Measurements from ENCODE around the gene LZTR1. TPM values are rescaled to one million over a fixed set of nuclear protein-coding genes. Genes with fewer than 3 reads are reported as not detected.

The LZTR1 gene
- total and polyA plus RNA-seq, 4 donors, result 7.9 to 32.5 (median 13.2) TPM

DNA sequence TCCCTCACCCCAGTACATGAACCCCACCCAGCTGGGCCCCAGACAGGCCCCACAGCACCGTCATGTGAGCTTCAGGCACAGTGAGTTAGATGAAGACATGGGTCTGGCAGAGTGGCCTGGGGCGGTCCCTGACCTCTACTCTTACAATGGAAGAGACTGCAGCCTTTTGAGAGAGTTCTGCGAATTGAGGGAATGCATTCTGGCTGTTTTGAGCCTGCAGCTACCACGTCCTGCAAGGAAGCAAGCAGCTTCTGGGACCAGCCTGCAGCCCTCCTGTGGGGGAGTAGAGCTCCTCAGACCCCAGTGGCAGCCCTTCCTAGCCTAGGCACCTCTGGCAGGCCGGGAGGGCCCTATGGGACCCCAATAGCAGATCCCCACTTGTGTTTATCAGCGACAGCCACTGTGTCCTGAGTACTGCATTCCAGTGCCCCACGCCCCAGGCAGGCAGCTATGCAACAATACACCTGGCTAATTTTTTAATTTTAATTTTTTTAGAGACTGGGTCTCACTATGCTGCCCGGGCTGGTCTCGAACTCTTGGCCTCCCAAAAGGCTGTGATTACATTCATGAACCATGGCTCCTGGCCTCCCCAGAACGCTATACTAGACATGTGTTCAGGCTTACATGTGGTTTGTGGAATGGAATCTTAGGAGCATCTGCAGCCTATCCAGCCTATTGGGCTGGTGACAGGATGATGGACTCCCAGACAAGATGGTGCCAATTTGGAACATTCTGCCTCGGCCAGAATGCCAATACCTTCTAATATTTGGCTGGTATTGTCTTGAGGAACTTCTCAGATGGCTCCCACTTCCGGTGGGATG lies 51.0 kb downstream of the LZTR1 start:
- Histone ChIP-seq H3K27ac (ENCODE audit: low read depth in 1 of 2, low read length in 2 of 2) (no peak overlapping the region), H3K36me3 (ENCODE audit: control insufficient read depth in 4 of 4, insufficient read depth in 3 of 4, low read depth in 1 of 4, low read length in 3 of 4) (no peaks in the 10 kb centered on the region), H3K4me1 (ENCODE audit: control insufficient read depth in 4 of 4, insufficient read depth in 4 of 4, low read length in 3 of 4) (no peaks in the 10 kb centered on the region), H3K9me3 (ENCODE audit: control insufficient read depth in 4 of 4, low read length in 3 of 4) (no peaks in the 10 kb centered on the region), H3K27me3 (ENCODE audit: control insufficient read depth in 4 of 4, insufficient read depth in 4 of 4, low read length in 3 of 4) (no peaks in the 10 kb centered on the region), H3K9ac (ENCODE audit: low read depth in 1 of 2, low read length in 2 of 2) (no peak overlapping the region), H3K4me3 (ENCODE audit: low read depth in 1 of 3, low read length in 3 of 3) (no peak overlapping the region)
- WGBS, result 85% methylated on average over 12 of the region's 12 CpGs
- DNase-seq (ENCODE audit: low spot score), result no peak
- TF ChIP-seq REST (IDR thresholded peaks at IDR 0.05) (no peak), CTCF (IDR thresholded peaks at IDR 0.05; ENCODE audit: low read depth, low read length, missing input control) (no peak), MAX (IDR thresholded peaks at IDR 0.05) (no peak), ATF3 (IDR thresholded peaks at IDR 0.05) (no peak), RXRA (IDR thresholded peaks at IDR 0.05) (no peak), TAF1 (conservative IDR thresholded peaks at IDR 0.05) (no peak), HNF4G (IDR thresholded peaks at IDR 0.05) (no peak), RAD21 (IDR thresholded peaks at IDR 0.05) (no peak), YY1 (IDR thresholded peaks at IDR 0.05) (no peak), EGR1 (IDR thresholded peaks at IDR 0.05; ENCODE audit: low read depth in 2 of 2) (no peak), FOXA1 (IDR thresholded peaks at IDR 0.05) (no peak), JUND (IDR thresholded peaks at IDR 0.05) (no peak), NR2F2 (IDR thresholded peaks at IDR 0.05) (no peak)
- TF ChIP-seq, protein P1, sequence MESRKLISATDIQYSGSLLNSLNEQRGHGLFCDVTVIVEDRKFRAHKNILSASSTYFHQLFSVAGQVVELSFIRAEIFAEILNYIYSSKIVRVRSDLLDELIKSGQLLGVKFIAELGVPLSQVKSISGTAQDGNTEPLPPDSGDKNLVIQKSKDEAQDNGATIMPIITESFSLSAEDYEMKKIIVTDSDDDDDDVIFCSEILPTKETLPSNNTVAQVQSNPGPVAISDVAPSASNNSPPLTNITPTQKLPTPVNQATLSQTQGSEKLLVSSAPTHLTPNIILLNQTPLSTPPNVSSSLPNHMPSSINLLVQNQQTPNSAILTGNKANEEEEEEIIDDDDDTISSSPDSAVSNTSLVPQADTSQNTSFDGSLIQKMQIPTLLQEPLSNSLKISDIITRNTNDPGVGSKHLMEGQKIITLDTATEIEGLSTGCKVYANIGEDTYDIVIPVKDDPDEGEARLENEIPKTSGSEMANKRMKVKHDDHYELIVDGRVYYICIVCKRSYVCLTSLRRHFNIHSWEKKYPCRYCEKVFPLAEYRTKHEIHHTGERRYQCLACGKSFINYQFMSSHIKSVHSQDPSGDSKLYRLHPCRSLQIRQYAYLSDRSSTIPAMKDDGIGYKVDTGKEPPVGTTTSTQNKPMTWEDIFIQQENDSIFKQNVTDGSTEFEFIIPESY (IDR thresholded peaks at IDR 0.05), result no peak

GRCh38 chr22:21033895-21034294 lies 51.8 kb downstream of the LZTR1 start:
- Histone ChIP-seq H3K27me3 (ENCODE audit: control insufficient read depth in 4 of 4, insufficient read depth in 4 of 4, low read length in 3 of 4) (no peaks in the 10 kb centered on the region), H3K36me3 (ENCODE audit: control insufficient read depth in 4 of 4, insufficient read depth in 3 of 4, low read depth in 1 of 4, low read length in 3 of 4) (no peaks in the 10 kb centered on the region), H3K4me3 (ENCODE audit: low read depth in 1 of 3, low read length in 3 of 3) (no peak overlapping the region), H3K9ac (ENCODE audit: low read depth in 1 of 2, low read length in 2 of 2) (no peak overlapping the region), H3K27ac (ENCODE audit: low read depth in 1 of 2, low read length in 2 of 2) (no peak overlapping the region), H3K9me3 (ENCODE audit: control insufficient read depth in 4 of 4, low read length in 3 of 4) (no peaks in the 10 kb centered on the region), H3K4me1 (ENCODE audit: control insufficient read depth in 4 of 4, insufficient read depth in 4 of 4, low read length in 3 of 4) (no peaks in the 10 kb centered on the region)
- 88% methylated on average over 3 of the region's 3 CpGs for WGBS
- no peak for DNase-seq (ENCODE audit: low spot score)
- no peak for TF ChIP-seq CTCF (IDR thresholded peaks at IDR 0.05; ENCODE audit: low read depth, low read length, missing input control)
- TF ChIP-seq EGR1 (IDR thresholded peaks at IDR 0.05; ENCODE audit: low read depth in 2 of 2), result no peak
- TF ChIP-seq SP1 (IDR thresholded peaks at IDR 0.05), result no peak
- TF ChIP-seq MAX (IDR thresholded peaks at IDR 0.05), result no peak
- TF ChIP-seq FOXA1 (IDR thresholded peaks at IDR 0.05), result no peak
- TF ChIP-seq REST (IDR thresholded peaks at IDR 0.05), result no peak

Data from liver (tissue), 9 donors.